Measurements from ENCODE around the gene HMCN2. TPM values are rescaled to one million over a fixed set of nuclear protein-coding genes. Genes with fewer than 3 reads are reported as not detected.

Gene HMCN2
- total and polyA plus RNA-seq, 2 of the 4 experiments (the other 2 are of a cell fraction): 0.02 TPM; not detected in 1

DNA sequence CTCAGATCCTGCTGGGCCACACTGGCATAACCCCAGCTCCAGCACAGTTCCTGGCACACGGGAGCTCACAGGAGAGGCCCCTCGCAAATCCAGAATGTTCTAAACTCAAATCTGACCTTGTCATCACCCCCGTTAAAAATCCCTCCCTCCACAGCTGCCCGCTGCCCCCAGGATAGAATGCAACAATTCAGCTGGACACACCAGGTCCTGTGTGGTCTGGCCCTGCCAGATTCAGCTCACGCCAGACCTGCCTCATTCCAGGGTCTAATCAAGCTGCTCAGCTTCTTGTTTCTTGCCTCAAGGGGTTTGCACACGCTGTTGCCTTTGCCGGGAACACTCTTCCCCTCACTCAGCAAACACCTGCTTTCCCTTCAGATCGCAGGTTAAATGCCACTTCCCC lies 134.2 kb downstream of the HMCN2 start:
- in situ Hi-C loops (cut with MboI; ENCODE audit: low sequenced_read_pairs): no loop called here
- BruUV-seq (replicated peaks): no TSS peak
- H3K36me3 ChIP-seq (ENCODE audit: control insufficient read depth, insufficient read depth, low read length): no peaks in the 10 kb centered on the region

More for the DNA sequence above, 134.2 kb downstream of the HMCN2 start:
- no peak overlapping the region for H3K23ac ChIP-seq (ENCODE audit: low read depth, low read length)
- no peak overlapping the region for H4K8ac ChIP-seq (ENCODE audit: low read depth in 2 of 2, low read length in 2 of 2)
- H3K56ac ChIP-seq (ENCODE audit: extremely low read depth, insufficient read depth, low read length): no peak overlapping the region
- no peak overlapping the region for H2AFZ ChIP-seq (replicated peaks; ENCODE audit: low read length, poor library complexity)
- no peaks in the 10 kb centered on the region for H3K4me1 ChIP-seq (ENCODE audit: control insufficient read depth, insufficient read depth, low read length)
- no peaks in the 10 kb centered on the region for H3K79me1 ChIP-seq (ENCODE audit: low read depth in 1 of 2, low read length in 2 of 2)
- intact Hi-C loops (cut with micrococcal nuclease) (no loop called here), dilution Hi-C loops (cut with HindIII; ENCODE audit: low sequenced_read_pairs, unreplicated experiment) (no loop called here)
- TF ChIP-seq CHD1 (IDR thresholded peaks at IDR 0.05; ENCODE audit: low read depth, low read length) (no peak), BHLHE40 (IDR thresholded peaks at IDR 0.05; ENCODE audit: low read depth, low read length) (no peak), RAD21 (IDR thresholded peaks at IDR 0.05; ENCODE audit: low read length) (no peak), CEBPB (IDR thresholded peaks at IDR 0.05; ENCODE audit: low read depth, low read length) (no peak), NFE2L2 (IDR thresholded peaks at IDR 0.05; ENCODE audit: low read depth, low read length) (no peak), RFX5 (IDR thresholded peaks at IDR 0.05; ENCODE audit: low read depth, low read length) (no peak), MXI1 (IDR thresholded peaks at IDR 0.05; ENCODE audit: borderline replicate concordance, low read depth, low read length) (no peak), SMC3 (IDR thresholded peaks at IDR 0.05; ENCODE audit: low read depth, low read length) (no peak), POLR2A (IDR thresholded peaks at IDR 0.05; ENCODE audit: low read depth, low read length) (no peak), MAFK (IDR thresholded peaks at IDR 0.05; ENCODE audit: low read depth, low read length) (no peak), RCOR1 (IDR thresholded peaks at IDR 0.05; ENCODE audit: insufficient replicate concordance, low read length) (no peak), MAZ (IDR thresholded peaks at IDR 0.05; ENCODE audit: borderline replicate concordance, low read depth, low read length) (no peak), FOS (IDR thresholded peaks at IDR 0.05; ENCODE audit: low read depth, low read length) (no peak)
- TF ChIP-seq, protein P1, sequence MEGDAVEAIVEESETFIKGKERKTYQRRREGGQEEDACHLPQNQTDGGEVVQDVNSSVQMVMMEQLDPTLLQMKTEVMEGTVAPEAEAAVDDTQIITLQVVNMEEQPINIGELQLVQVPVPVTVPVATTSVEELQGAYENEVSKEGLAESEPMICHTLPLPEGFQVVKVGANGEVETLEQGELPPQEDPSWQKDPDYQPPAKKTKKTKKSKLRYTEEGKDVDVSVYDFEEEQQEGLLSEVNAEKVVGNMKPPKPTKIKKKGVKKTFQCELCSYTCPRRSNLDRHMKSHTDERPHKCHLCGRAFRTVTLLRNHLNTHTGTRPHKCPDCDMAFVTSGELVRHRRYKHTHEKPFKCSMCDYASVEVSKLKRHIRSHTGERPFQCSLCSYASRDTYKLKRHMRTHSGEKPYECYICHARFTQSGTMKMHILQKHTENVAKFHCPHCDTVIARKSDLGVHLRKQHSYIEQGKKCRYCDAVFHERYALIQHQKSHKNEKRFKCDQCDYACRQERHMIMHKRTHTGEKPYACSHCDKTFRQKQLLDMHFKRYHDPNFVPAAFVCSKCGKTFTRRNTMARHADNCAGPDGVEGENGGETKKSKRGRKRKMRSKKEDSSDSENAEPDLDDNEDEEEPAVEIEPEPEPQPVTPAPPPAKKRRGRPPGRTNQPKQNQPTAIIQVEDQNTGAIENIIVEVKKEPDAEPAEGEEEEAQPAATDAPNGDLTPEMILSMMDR (conservative IDR thresholded peaks at IDR 0.05; ENCODE audit: low read depth, low read length): no peak
- TF ChIP-seq, protein P2, sequence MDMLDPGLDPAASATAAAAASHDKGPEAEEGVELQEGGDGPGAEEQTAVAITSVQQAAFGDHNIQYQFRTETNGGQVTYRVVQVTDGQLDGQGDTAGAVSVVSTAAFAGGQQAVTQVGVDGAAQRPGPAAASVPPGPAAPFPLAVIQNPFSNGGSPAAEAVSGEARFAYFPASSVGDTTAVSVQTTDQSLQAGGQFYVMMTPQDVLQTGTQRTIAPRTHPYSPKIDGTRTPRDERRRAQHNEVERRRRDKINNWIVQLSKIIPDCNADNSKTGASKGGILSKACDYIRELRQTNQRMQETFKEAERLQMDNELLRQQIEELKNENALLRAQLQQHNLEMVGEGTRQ (IDR thresholded peaks at IDR 0.05; ENCODE audit: low read depth, low read length): no peak
- TF ChIP-seq, protein P3, sequence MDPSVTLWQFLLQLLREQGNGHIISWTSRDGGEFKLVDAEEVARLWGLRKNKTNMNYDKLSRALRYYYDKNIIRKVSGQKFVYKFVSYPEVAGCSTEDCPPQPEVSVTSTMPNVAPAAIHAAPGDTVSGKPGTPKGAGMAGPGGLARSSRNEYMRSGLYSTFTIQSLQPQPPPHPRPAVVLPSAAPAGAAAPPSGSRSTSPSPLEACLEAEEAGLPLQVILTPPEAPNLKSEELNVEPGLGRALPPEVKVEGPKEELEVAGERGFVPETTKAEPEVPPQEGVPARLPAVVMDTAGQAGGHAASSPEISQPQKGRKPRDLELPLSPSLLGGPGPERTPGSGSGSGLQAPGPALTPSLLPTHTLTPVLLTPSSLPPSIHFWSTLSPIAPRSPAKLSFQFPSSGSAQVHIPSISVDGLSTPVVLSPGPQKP (IDR thresholded peaks at IDR 0.05; ENCODE audit: borderline replicate concordance, low read depth, low read length): no peak
- 43% methylated on average over 7 of the region's 8 CpGs; no CpG with 5 or more reads in 1 of the 2 experiments for WGBS, 2 experiments (ENCODE audit: extremely low coverage in 2 of 2, insufficient read length in 1 of 2)
- no peak overlapping the region for H3K4me2 ChIP-seq (ENCODE audit: low read depth, low read length)
- no peak overlapping the region for H2BK20ac ChIP-seq (ENCODE audit: low read depth, low read length)
- no peak overlapping the region for H2AK9ac ChIP-seq (replicated peaks; ENCODE audit: low read depth, low read length, poor library complexity)
- no peaks in the 10 kb centered on the region for H4K20me1 ChIP-seq (ENCODE audit: insufficient read depth, low read length)
- H3K4me3 ChIP-seq (ENCODE audit: insufficient read depth, low read depth, low read length): no peak overlapping the region
- ChIA-PET CTCF (no interaction called here), POLR2A (ENCODE audit: unreplicated experiment) (no interaction called here)
- no peak overlapping the region for H3K18ac ChIP-seq (ENCODE audit: low read depth, low read length)
- H3K14ac ChIP-seq (replicated peaks; ENCODE audit: low read depth, low read length): no peak overlapping the region
- H2BK15ac ChIP-seq (ENCODE audit: low read depth, low read length): no peak overlapping the region
- H2BK5ac ChIP-seq (ENCODE audit: low read depth, low read length, poor library complexity, severe bottlenecking): no peak overlapping the region
- H4K5ac ChIP-seq (ENCODE audit: low read depth, low read length): no peak overlapping the region
- no peak overlapping the region for H2BK120ac ChIP-seq (ENCODE audit: low read depth, low read length)
- H3K9me1 ChIP-seq (ENCODE audit: insufficient read depth, low read length): no peaks in the 10 kb centered on the region
- no peak overlapping the region for H3K9ac ChIP-seq (ENCODE audit: low read depth, low read length)
- H2AK5ac ChIP-seq (ENCODE audit: low read depth, low read length): no peak overlapping the region
- DNase-seq (no peak), ATAC-seq (ENCODE audit: low read depth) (no peak)
- no peak overlapping the region for H4K91ac ChIP-seq (ENCODE audit: insufficient read depth, low read depth, low read length)
- no peak overlapping the region for H3K27ac ChIP-seq (ENCODE audit: insufficient read depth, low read length)
- H3K4ac ChIP-seq (ENCODE audit: low read depth, low read length): no peak overlapping the region
- H3K9me3 ChIP-seq (ENCODE audit: control insufficient read depth, insufficient read depth, low read length): peaks cover 2% of the 10 kb centered on the region; the same call in 1 of the 2 replicates
- H3K27me3 ChIP-seq (ENCODE audit: control insufficient read depth, insufficient read depth, low read length): peaks cover 46% of the 10 kb centered on the region; the same call in 1 of the 2 replicates
